MM.1S (cell line): ENCODE measurements around the gene ZNF555.

Source experiments
- DNase-seq: peaks from one replicate; pipeline ENCODE4 v3.0.0-alpha.2; 2015
- H2AFZ ChIP-seq: fragments of 300-600 bp; sonication (generic); 2 replicates; pipeline ENCODE4 v1.6.0; 2016; ENCODE audit warnings: antibody characterized with exemption, low read length
- H3F3A ChIP-seq: fragments of 300-600 bp; sonication (generic); 2 replicates; pipeline ENCODE4 v1.6.1; 2016; ENCODE audit warnings: mild to moderate bottlenecking, antibody characterized with exemption, low read length, moderate library complexity, mixed read lengths; ENCODE audit not compliant: insufficient read depth
- H3K27ac ChIP-seq: fragments of 300-600 bp; sonication (generic); 2 replicates; pipeline ENCODE4 v1.5.1; 2016; ENCODE audit warnings: mild to moderate bottlenecking, low read length
- H3K27me3 ChIP-seq: fragments of 300-600 bp; sonication (generic); replicated peaks from 2 replicates; pipeline ENCODE4 v1.6.0; 2016; ENCODE audit warnings: low read length; ENCODE audit not compliant: insufficient read depth
- H3K36me3 ChIP-seq: fragments of 300-600 bp; sonication (generic); replicated peaks from 2 replicates; pipeline ENCODE4 v1.6.1; 2016; ENCODE audit warnings: mild to moderate bottlenecking, low read length, mixed read lengths; ENCODE audit not compliant: insufficient read depth
- H3K4me1 ChIP-seq: fragments of 300-600 bp; sonication (generic); 2 replicates; pipeline ENCODE4 v1.6.1; 2016; ENCODE audit warnings: low read length, mixed read lengths
- H3K4me2 ChIP-seq: fragments of 300-600 bp; sonication (generic); 2 replicates; pipeline ENCODE4 v1.6.0; 2016; ENCODE audit warnings: low read depth, low read length
- H3K4me3 ChIP-seq: fragments of 300-600 bp; sonication (generic); 2 replicates; pipeline ENCODE4 v1.5.1; 2016; ENCODE audit warnings: low read length, mixed read lengths
- H3K79me2 ChIP-seq: fragments of 300-600 bp; sonication (generic); 2 replicates; pipeline ENCODE4 v1.6.1; 2016; ENCODE audit warnings: mixed run types, low read length, mixed read lengths
- H3K9ac ChIP-seq: fragments of 300-600 bp; sonication (generic); 2 replicates; pipeline ENCODE4 v1.6.1; 2016; ENCODE audit warnings: low read length, mixed read lengths
- H3K9me2 ChIP-seq: fragments of 300-600 bp; sonication (generic); replicated peaks from 2 replicates; pipeline ENCODE4 v1.6.1; 2016; ENCODE audit warnings: mild to moderate bottlenecking, low read length, mixed read lengths; ENCODE audit not compliant: insufficient read depth
- H3K9me3 ChIP-seq: fragments of 300-600 bp; sonication (generic); replicated peaks from 2 replicates; pipeline ENCODE4 v1.6.1; 2016; ENCODE audit warnings: mild to moderate bottlenecking, low read length, mixed read lengths; ENCODE audit not compliant: insufficient read depth
- H4K20me1 ChIP-seq: fragments of 300-600 bp; sonication (generic); 2 replicates; pipeline ENCODE4 v1.6.1; 2016; ENCODE audit warnings: mild to moderate bottlenecking, low read length, moderate library complexity, mixed read lengths; ENCODE audit not compliant: insufficient read depth
- EZH2 ChIP-seq: fragments of 300-600 bp; sonication (generic); optimal IDR thresholded peaks from 2 replicates; pipeline ENCODE3; 2017; ENCODE audit warnings: low read depth, mild to moderate bottlenecking, antibody characterized with exemption, low read length, mixed read lengths
- EZH2phosphoT487 ChIP-seq: fragments of 300-600 bp; sonication (generic); IDR thresholded peaks from 2 replicates; pipeline ENCODE4 v1.6.1; 2018; ENCODE audit warnings: antibody characterized with exemption, low read length
- TF ChIP-seq, protein P1 (sequence below): fragments of 300-600 bp; sonication (generic); IDR thresholded peaks from 2 replicates; pipeline ENCODE4 v1.5.1; 2016; ENCODE audit warnings: antibody characterized with exemption, low read length, mixed read lengths

ZNF555 gene

DNA sequence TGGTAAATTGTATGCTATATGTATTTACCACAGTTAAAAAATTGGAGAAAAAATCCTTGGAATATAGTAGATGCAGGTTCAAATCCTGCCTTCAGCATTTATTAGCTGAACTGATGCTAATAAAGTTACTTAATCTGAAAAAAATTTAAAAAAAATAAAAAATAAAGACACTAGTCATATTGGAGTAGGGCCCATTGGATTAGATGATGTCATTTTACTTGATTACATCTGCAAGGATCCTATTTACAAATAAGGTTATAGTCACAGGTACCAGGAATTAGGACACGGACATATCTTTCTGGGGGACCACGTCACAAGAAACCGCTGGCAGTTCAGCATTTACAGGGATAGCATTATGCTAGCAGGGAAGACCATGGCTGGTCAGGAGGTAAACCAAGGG is 6.2 kb downstream of the ZNF555 start:
- H3K9ac ChIP-seq, result no peak overlapping the region
- peaks cover 5% of the 10 kb centered on the region; the same call in 1 of the 2 replicates for H3K36me3 ChIP-seq
- H3F3A ChIP-seq, result no peaks in the 10 kb centered on the region
- no peaks in the 10 kb centered on the region for H3K9me2 ChIP-seq
- H2AFZ ChIP-seq, result no peak overlapping the region
- peaks cover 2% of the 10 kb centered on the region; the same call in 1 of the 2 replicates for H3K27me3 ChIP-seq
- H3K4me1 ChIP-seq, result no peaks in the 10 kb centered on the region
- peaks cover 4% of the 10 kb centered on the region; the same call in 1 of the 2 replicates for H3K9me3 ChIP-seq
- no peaks in the 10 kb centered on the region for H4K20me1 ChIP-seq
- TF ChIP-seq EZH2phosphoT487 (no peak), EZH2 (no peak)
- TF ChIP-seq, protein P1, sequence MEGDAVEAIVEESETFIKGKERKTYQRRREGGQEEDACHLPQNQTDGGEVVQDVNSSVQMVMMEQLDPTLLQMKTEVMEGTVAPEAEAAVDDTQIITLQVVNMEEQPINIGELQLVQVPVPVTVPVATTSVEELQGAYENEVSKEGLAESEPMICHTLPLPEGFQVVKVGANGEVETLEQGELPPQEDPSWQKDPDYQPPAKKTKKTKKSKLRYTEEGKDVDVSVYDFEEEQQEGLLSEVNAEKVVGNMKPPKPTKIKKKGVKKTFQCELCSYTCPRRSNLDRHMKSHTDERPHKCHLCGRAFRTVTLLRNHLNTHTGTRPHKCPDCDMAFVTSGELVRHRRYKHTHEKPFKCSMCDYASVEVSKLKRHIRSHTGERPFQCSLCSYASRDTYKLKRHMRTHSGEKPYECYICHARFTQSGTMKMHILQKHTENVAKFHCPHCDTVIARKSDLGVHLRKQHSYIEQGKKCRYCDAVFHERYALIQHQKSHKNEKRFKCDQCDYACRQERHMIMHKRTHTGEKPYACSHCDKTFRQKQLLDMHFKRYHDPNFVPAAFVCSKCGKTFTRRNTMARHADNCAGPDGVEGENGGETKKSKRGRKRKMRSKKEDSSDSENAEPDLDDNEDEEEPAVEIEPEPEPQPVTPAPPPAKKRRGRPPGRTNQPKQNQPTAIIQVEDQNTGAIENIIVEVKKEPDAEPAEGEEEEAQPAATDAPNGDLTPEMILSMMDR, result no peak
- no peak overlapping the region for H3K4me2 ChIP-seq
- H3K27ac ChIP-seq, result no peak overlapping the region
- H3K4me3 ChIP-seq, result no peak overlapping the region
- no peak for DNase-seq
- H3K79me2 ChIP-seq, result no peaks in the 10 kb centered on the region

DNA sequence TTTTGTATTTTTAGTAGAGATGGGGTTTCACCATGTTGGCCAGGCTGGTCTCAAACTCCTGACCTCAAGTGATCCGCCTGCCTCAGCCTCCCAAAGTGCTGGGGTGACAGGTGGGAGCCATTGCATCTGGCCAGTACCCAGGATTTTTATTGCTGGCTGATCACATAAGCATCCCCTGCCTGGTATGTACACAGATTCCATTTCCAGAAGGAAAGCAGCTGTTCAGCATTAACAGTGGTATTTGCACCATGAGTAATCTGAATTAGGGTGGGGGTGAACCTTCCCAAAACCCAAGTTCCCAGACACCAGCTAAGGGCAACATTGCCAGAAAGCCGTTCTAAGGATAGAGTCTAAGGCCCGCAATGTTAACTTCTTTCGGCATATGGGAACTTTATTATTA is 7.3 kb downstream of the ZNF555 start:
- no peak overlapping the region for H2AFZ ChIP-seq
- H3K9me2 ChIP-seq, result no peaks in the 10 kb centered on the region
- DNase-seq, result no peak
- H3K36me3 ChIP-seq, result peaks cover 11% of the 10 kb centered on the region; the same call in 1 of the 2 replicates
- no peaks in the 10 kb centered on the region for H3K79me2 ChIP-seq
- no peaks in the 10 kb centered on the region for H3F3A ChIP-seq
- H3K9me3 ChIP-seq, result peaks cover 6% of the 10 kb centered on the region; the same call in 1 of the 2 replicates
- no peak overlapping the region for H3K27ac ChIP-seq
- H3K4me3 ChIP-seq, result no peak overlapping the region
- H4K20me1 ChIP-seq, result no peaks in the 10 kb centered on the region
- H3K4me1 ChIP-seq, result no peaks in the 10 kb centered on the region
- H3K27me3 ChIP-seq, result no peaks in the 10 kb centered on the region
- H3K4me2 ChIP-seq, result no peak overlapping the region
- H3K9ac ChIP-seq, result no peak overlapping the region
- no peak for TF ChIP-seq EZH2phosphoT487
- TF ChIP-seq, protein P1, result no peak
- TF ChIP-seq EZH2, result no peak

DNA sequence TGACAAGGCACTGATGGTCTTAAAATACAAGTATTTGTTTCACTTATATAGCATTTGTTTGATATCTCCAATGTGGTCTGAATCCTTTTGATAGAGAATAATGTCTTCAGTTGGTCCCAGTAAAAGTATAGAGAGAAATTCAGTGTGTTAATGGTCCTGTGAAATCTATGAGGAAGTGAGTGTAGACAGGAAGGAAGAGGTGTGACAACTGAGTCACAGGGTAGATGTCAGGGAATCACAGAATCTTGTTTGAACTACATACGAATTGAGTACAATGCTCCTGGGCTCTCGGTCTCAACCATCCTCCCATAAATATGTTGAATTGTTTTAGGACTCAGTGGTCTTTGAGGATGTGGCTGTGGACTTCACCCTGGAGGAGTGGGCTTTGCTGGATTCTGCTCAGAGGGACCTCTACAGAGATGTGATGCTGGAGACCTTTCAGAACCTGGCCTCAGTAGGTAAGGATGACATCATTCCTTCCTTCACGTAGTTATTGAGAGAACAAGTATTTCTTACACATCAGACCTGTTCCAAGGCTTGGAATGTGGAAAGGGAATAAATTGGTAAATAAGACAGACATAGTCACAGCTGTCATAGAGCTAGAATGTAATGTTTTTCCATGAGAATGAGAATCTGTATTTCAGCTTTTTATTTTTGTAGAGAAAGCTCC is 9.1 kb downstream of the ZNF555 start:
- Histone ChIP-seq H3K9me3 (peaks cover 6% of the 10 kb centered on the region; the same call in 1 of the 2 replicates), H3K4me1 (no peaks in the 10 kb centered on the region), H4K20me1 (no peaks in the 10 kb centered on the region), H3F3A (no peaks in the 10 kb centered on the region), H3K79me2 (no peaks in the 10 kb centered on the region), H2AFZ (no peak overlapping the region), H3K4me2 (no peak overlapping the region), H3K9me2 (no peaks in the 10 kb centered on the region), H3K9ac (no peak overlapping the region), H3K36me3 (peaks cover 11% of the 10 kb centered on the region; the same call in 1 of the 2 replicates), H3K4me3 (no peak overlapping the region), H3K27ac (no peak overlapping the region), H3K27me3 (no peaks in the 10 kb centered on the region)
- TF ChIP-seq EZH2 (no peak), EZH2phosphoT487 (no peak)
- TF ChIP-seq, protein P1, result no peak
- no peak for DNase-seq
